Upper lobe of right lung (tissue), 1 donor: ENCODE data around the gene BOC. TPM values are rescaled to one million over a fixed set of nuclear protein-coding genes. Genes with fewer than 3 reads are reported as not detected.
A peak's percentile ranks its signal among the peaks of the same experiment; 100 is the strongest.

ENCODE experiments used
- ATAC-seq: fragments of 200-7000 bp; cut with Tn5 transposase; one replicate; pipeline ENCODE4 v1.9.1; 2020; ENCODE audit warnings: mild to moderate bottlenecking, moderate library complexity
- DNase-seq: peaks from one replicate; pipeline ENCODE4 v3.0.0-alpha.2; 2020
- H3K27ac ChIP-seq: fragments of 200-600 bp; one replicate; pipeline ENCODE4 v1.8.0; 2022
- H3K27me3 ChIP-seq: fragments of 200-600 bp; one replicate; pipeline ENCODE4 v1.8.0; 2022; ENCODE audit warnings: mild to moderate bottlenecking
- H3K36me3 ChIP-seq: fragments of 200-600 bp; one replicate; pipeline ENCODE4 v1.8.0; 2022
- H3K4me1 ChIP-seq: fragments of 200-600 bp; one replicate; pipeline ENCODE4 v1.8.0; 2022
- H3K4me3 ChIP-seq: fragments of 200-600 bp; one replicate; pipeline ENCODE4 v1.8.0; 2022; ENCODE audit warnings: mild to moderate bottlenecking
- H3K9me3 ChIP-seq: fragments of 200-600 bp; one replicate; pipeline ENCODE4 v1.8.0; 2022
- CTCF ChIP-seq: fragments of 200-600 bp; IDR thresholded peaks from one replicate; pipeline ENCODE4 v1.8.0; 2022; ENCODE audit warnings: antibody characterized with exemption
- intact Hi-C: fragments of 100-400 bp; cut with DNase I; formaldehyde crosslinking; loops from one replicate; pipeline ENCODE4 v1.11.0; 2022
- long read RNA-seq: library from polyadenylated mRNA; unstranded; transcript quantifications from one replicate; pipeline ENCODE4 v2.0.0, GENCODE V29; 2021
- total RNA-seq: library from RNA; stranded (reverse); fragmentation: NEBNext Ultra II Directional; extraction: Animal tissue kit (Norgen Biotek cat#: 25700); gene quantifications from one replicate; pipeline ENCODE4 v1.2.1, GENCODE V29; 2021
- donor health status: DM: no; HTN: yes; CAD: no; lungs with severe emphysema.

The BOC gene
- total RNA-seq: 6.1 TPM
- long read RNA-seq, partial matches to known transcripts: 7 of 9 reads
- long read RNA-seq, other reads (novel, unspliced or antisense): 2 of 9 reads

GRCh38 chr3:113211330-113212149 is at the start of gene BOC:
BOC (plus strand) TSS chr3:113211557; CDS start chr3:113249803, 38,246 bp downstream.
- peaks cover 21% of the 10 kb centered on the region for H3K27me3 ChIP-seq
- intact Hi-C loops: no loop called here
- peak within 1 kb of the TSS; percentile 61 for H3K4me3 ChIP-seq
- ATAC-seq (peak; percentile 64), DNase-seq (peak; percentile 68)
- no peaks in the 10 kb centered on the region for H3K9me3 ChIP-seq
- H3K36me3 ChIP-seq: no peaks in the 10 kb centered on the region
- H3K27ac ChIP-seq: peak within 1 kb of the TSS; percentile 65
- H3K4me1 ChIP-seq: peaks cover 5% of the 10 kb centered on the region
- no peak for TF ChIP-seq CTCF

- Histone ChIP-seq H3K4me3 (no peak overlapping the region), H3K27me3 (no peaks in the 10 kb centered on the region), H3K9me3 (no peaks in the 10 kb centered on the region), H3K4me1 (no peaks in the 10 kb centered on the region), H3K36me3 (no peaks in the 10 kb centered on the region), H3K27ac (no peak overlapping the region)
- ATAC-seq (no peak), DNase-seq (no peak)
- intact Hi-C loops: no loop called here
- no peak for TF ChIP-seq CTCF
Observed at GRCh38 chr3:113161661-113162060, 49.7 kb upstream of the BOC start.

GRCh38 chr3:113163152-113163551 is 48.2 kb upstream of the BOC start:
- Histone ChIP-seq H3K4me3 (no peak overlapping the region), H3K27me3 (no peaks in the 10 kb centered on the region), H3K36me3 (no peaks in the 10 kb centered on the region), H3K27ac (no peak overlapping the region), H3K9me3 (no peaks in the 10 kb centered on the region), H3K4me1 (no peaks in the 10 kb centered on the region)
- ATAC-seq (no peak), DNase-seq (no peak)
- TF ChIP-seq CTCF: no peak
- intact Hi-C loops: no loop called here

- no peaks in the 10 kb centered on the region for H3K9me3 ChIP-seq
- no peaks in the 10 kb centered on the region for H3K27me3 ChIP-seq
- intact Hi-C loops: no loop called here
- ATAC-seq: no peak
- H3K4me1 ChIP-seq: no peaks in the 10 kb centered on the region
- no peak for TF ChIP-seq CTCF
- no peak overlapping the region for H3K27ac ChIP-seq
- no peaks in the 10 kb centered on the region for H3K36me3 ChIP-seq
- no peak for DNase-seq
- no peak overlapping the region for H3K4me3 ChIP-seq
Observed at GRCh38 chr3:113165841-113166240, 45.5 kb upstream of the BOC start.

GRCh38 chr3:113166357-113166718 is 45.0 kb upstream of the BOC start:
- intact Hi-C loops: no loop called here
- no peaks in the 10 kb centered on the region for H3K4me1 ChIP-seq
- DNase-seq (no peak), ATAC-seq (no peak)
- H3K27ac ChIP-seq: no peak overlapping the region
- no peaks in the 10 kb centered on the region for H3K9me3 ChIP-seq
- no peaks in the 10 kb centered on the region for H3K36me3 ChIP-seq
- no peak overlapping the region for H3K4me3 ChIP-seq
- no peaks in the 10 kb centered on the region for H3K27me3 ChIP-seq
- TF ChIP-seq CTCF: no peak
